ENCODE results near the gene MAN1A1.

- no peak for TF ChIP-seq CTCF (IDR thresholded peaks at IDR 0.05)
- no peak for TF ChIP-seq POLR2A (IDR thresholded peaks at IDR 0.05)
These were observed 91.8 kb downstream of the MAN1A1 start for GRCh38 chr6:119257726-119258125.

All from prostate gland (tissue), 2 donors.